OCI-LY7 (cell line): ENCODE data around the gene NMBR. TPM values are rescaled to one million over a fixed set of nuclear protein-coding genes. Genes with fewer than 3 reads are reported as not detected.

Experiments
- BruUV-seq: library from RNA; stranded (reverse); fragments of 400-500 nt; replicated peaks from 2 replicates; lab custom pipeline; 2021; lab: Mats Ljungman, UMichigan
- CTCF ChIA-PET: fragments of 300-600 bp; sonication (Branson Sonifier 250); formaldehyde crosslinking; loops from one replicate; lab custom pipeline; 2022; ENCODE audit warnings: antibody characterized with exemption; ENCODE audit not compliant: unreplicated experiment; lab: Charles Lee
- POLR2A ChIA-PET: fragments of 300-600 bp; sonication (Branson Sonifier 250); formaldehyde crosslinking; loops from one replicate; lab custom pipeline; 2022; ENCODE audit warnings: antibody characterized with exemption; lab: Charles Lee
- DNase-seq: peaks from one replicate; pipeline ENCODE4 v3.0.0-alpha.2; 2015; ENCODE audit warnings: low spot score
- H2AFZ ChIP-seq: fragments of 200-600 bp; sonication (generic), shearing (Covaris generic); 2 replicates; pipeline ENCODE4 v1.6.1; 2014; ENCODE audit warnings: mild to moderate bottlenecking, antibody characterized with exemption, low read length, moderate library complexity
- H3K27ac ChIP-seq: fragments of 200-600 bp; sonication (generic); 2 replicates; pipeline ENCODE4 v1.5.1; 2014; ENCODE audit warnings: mixed run types, low read depth, mild to moderate bottlenecking, moderate library complexity, low read length, inconsistent platforms; ENCODE audit not compliant: poor library complexity, severe bottlenecking
- H3K36me3 ChIP-seq: fragments of 200-600 bp; sonication (generic); 2 replicates; pipeline ENCODE4 v1.6.1; 2014; ENCODE audit warnings: mild to moderate bottlenecking, antibody characterized with exemption, low read length, moderate library complexity, mixed read lengths; ENCODE audit not compliant: insufficient read depth
- H3K4me1 ChIP-seq: fragments of 200-600 bp; sonication (generic); 2 replicates; pipeline ENCODE4 v1.5.1; 2014; ENCODE audit warnings: mild to moderate bottlenecking, low read length; ENCODE audit not compliant: insufficient read depth, poor library complexity, severe bottlenecking
- H3K4me2 ChIP-seq: fragments of 200-600 bp; sonication (generic); 2 replicates; pipeline ENCODE4 v1.6.1; 2014; ENCODE audit warnings: mild to moderate bottlenecking, low read length
- H3K4me3 ChIP-seq: fragments of 200-600 bp; sonication (generic); 2 replicates; pipeline ENCODE4 v1.5.1; 2014; ENCODE audit warnings: mild to moderate bottlenecking, low read depth, low read length; ENCODE audit not compliant: poor library complexity, severe bottlenecking
- H3K79me2 ChIP-seq: fragments of 200-600 bp; sonication (generic); 2 replicates; pipeline ENCODE4 v1.6.1; 2016; ENCODE audit warnings: low read depth, mild to moderate bottlenecking, low read length, moderate library complexity, mixed read lengths; ENCODE audit not compliant: insufficient read depth
- H3K9me2 ChIP-seq: fragments of 200-600 bp; sonication (generic); 2 replicates; pipeline ENCODE4 v1.6.1; 2016; ENCODE audit warnings: mild to moderate bottlenecking, low read length, mixed read lengths; ENCODE audit not compliant: insufficient read depth
- H3K9me3 ChIP-seq: fragments of 200-600 bp; sonication (generic); 2 replicates; pipeline ENCODE4 v1.6.1; 2014; ENCODE audit warnings: mild to moderate bottlenecking, mixed run types, low read length, mixed read lengths
- H4K20me1 ChIP-seq: fragments of 200-600 bp; sonication (generic); 2 replicates; pipeline ENCODE4 v1.6.1; 2014; ENCODE audit warnings: mild to moderate bottlenecking, antibody characterized with exemption, low read length, moderate library complexity, mixed read lengths; ENCODE audit not compliant: insufficient read depth
- EZH2phosphoT487 ChIP-seq: fragments of 200-600 bp; sonication (generic); IDR thresholded peaks from 2 replicates; pipeline ENCODE4 v1.6.1; 2018; ENCODE audit warnings: low read depth, borderline replicate concordance, mild to moderate bottlenecking, mixed run types, antibody characterized with exemption, low read length, moderate library complexity, mixed read lengths
- intact Hi-C: fragments of 100-400 bp; cut with micrococcal nuclease; formaldehyde crosslinking; loops from one replicate; pipeline ENCODE4 v1.10.0; 2022; ENCODE audit not compliant: unreplicated experiment
- total RNA-seq, 2 experiments: library from RNA; depleted of rRNA in 1 of 2; stranded (reverse); fragments of >200 nt in 1 of 2; shearing (Covaris generic) in 1 of 2; gene quantifications; 2 replicates each; pipeline ENCODE4 v1.2.3, GENCODE V29; 2014 to 2022
- TF ChIP-seq, protein P1 (sequence below): fragments of 200-600 bp; sonication (generic); conservative IDR thresholded peaks from 2 replicates; pipeline ENCODE4 v1.5.1; 2014; ENCODE audit warnings: mild to moderate bottlenecking, antibody characterized with exemption, low read length, moderate library complexity, mixed read lengths

NMBR gene
- total RNA-seq, 2 experiments from 2014 or later: not detected

DNA sequence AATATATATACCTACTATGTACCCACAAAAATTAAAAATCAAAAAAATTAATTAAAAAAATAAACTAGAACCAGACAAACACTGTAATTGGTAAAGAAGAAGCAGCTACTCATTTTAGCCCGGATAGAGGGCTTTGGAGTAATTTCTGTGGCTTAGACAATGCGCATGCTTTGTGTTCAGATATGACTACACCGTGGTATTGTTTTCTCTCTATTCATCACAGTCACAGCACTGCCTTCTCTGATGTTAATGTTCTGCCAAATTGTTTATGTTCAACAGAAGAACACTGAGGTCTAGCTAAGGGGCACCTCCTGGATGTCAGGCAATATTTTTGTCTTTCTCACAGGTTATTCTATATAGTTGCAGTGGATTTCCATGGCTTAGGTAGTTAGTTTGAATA, 91.7 kb downstream of the NMBR start:
- Histone ChIP-seq H4K20me1 (no peaks in the 10 kb centered on the region), H3K4me1 (no peaks in the 10 kb centered on the region), H3K27ac (no peak overlapping the region), H3K9me2 (no peaks in the 10 kb centered on the region), H3K79me2 (no peaks in the 10 kb centered on the region), H3K36me3 (no peaks in the 10 kb centered on the region), H3K9me3 (no peaks in the 10 kb centered on the region), H2AFZ (no peak overlapping the region), H3K4me3 (no peak overlapping the region), H3K4me2 (no peak overlapping the region)
- ChIA-PET POLR2A (no interaction called here), CTCF (no interaction called here)
- TF ChIP-seq, protein P1, sequence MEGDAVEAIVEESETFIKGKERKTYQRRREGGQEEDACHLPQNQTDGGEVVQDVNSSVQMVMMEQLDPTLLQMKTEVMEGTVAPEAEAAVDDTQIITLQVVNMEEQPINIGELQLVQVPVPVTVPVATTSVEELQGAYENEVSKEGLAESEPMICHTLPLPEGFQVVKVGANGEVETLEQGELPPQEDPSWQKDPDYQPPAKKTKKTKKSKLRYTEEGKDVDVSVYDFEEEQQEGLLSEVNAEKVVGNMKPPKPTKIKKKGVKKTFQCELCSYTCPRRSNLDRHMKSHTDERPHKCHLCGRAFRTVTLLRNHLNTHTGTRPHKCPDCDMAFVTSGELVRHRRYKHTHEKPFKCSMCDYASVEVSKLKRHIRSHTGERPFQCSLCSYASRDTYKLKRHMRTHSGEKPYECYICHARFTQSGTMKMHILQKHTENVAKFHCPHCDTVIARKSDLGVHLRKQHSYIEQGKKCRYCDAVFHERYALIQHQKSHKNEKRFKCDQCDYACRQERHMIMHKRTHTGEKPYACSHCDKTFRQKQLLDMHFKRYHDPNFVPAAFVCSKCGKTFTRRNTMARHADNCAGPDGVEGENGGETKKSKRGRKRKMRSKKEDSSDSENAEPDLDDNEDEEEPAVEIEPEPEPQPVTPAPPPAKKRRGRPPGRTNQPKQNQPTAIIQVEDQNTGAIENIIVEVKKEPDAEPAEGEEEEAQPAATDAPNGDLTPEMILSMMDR: no peak
- TF ChIP-seq EZH2phosphoT487: no peak
- BruUV-seq: no TSS peak
- no peak for DNase-seq
- intact Hi-C loops: no loop called here

DNA sequence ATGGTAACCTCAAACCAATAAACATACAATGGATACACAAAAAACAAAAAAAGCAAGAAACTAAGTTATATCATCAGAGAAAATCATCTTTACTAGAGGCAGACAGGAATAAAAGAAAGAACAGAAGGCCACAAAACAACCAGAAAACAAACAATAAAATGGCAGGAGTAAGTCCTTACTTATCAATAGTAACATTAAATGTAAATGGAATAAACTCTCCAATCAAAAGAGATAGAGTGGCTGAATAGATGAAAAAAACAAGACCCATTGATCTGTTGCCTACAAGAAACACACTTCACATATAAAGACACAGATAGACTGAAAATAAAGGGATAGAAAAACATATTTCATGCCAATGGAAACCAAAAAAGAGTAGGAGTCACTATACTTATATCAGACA, 95.5 kb downstream of the NMBR start:
- Histone ChIP-seq H3K27ac (no peak overlapping the region), H3K9me3 (no peaks in the 10 kb centered on the region), H3K4me3 (no peak overlapping the region), H3K36me3 (no peaks in the 10 kb centered on the region), H2AFZ (no peak overlapping the region), H3K4me1 (no peaks in the 10 kb centered on the region), H3K4me2 (no peak overlapping the region), H4K20me1 (no peaks in the 10 kb centered on the region), H3K79me2 (no peaks in the 10 kb centered on the region), H3K9me2 (no peaks in the 10 kb centered on the region)
- ChIA-PET POLR2A (no interaction called here), CTCF (no interaction called here)
- no peak for TF ChIP-seq EZH2phosphoT487
- TF ChIP-seq, protein P1: no peak
- DNase-seq: no peak
- no TSS peak for BruUV-seq
- intact Hi-C loops: no loop called here

DNA sequence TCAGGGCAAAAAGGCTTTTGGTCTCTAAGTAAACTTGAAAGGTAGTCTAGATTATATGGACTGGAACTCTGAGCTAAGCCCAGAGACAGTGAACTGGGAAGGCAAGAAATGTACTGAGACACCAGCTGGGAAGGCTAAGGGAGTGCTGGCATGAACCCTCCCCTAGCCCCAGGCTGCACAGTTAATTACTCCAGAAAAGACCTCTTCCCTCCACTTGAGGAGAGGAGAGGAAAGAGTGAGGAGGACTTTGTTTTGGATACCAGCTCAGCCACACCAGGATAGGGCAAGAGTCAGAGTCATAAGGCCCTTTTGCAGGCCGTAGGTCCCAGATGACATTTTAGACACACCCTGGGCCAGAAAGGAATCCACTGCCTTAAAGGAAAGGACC, 98.3 kb downstream of the NMBR start:
- Histone ChIP-seq H3K4me1 (no peaks in the 10 kb centered on the region), H3K9me2 (no peaks in the 10 kb centered on the region), H3K36me3 (no peaks in the 10 kb centered on the region), H4K20me1 (no peaks in the 10 kb centered on the region), H3K27ac (no peak overlapping the region), H3K9me3 (no peaks in the 10 kb centered on the region), H3K4me2 (no peak overlapping the region), H3K4me3 (no peak overlapping the region), H2AFZ (no peak overlapping the region), H3K79me2 (no peaks in the 10 kb centered on the region)
- no peak for DNase-seq
- ChIA-PET CTCF (no interaction called here), POLR2A (no interaction called here)
- TF ChIP-seq EZH2phosphoT487: no peak
- TF ChIP-seq, protein P1: no peak
- no TSS peak for BruUV-seq
- intact Hi-C loops: no loop called here
